GM18499 (cell line): ENCODE measurements around the gene IL4.
"Not testable (repeated sequence)": the region's sequence is repeated elsewhere in the genome, so short reads cannot be mapped to it uniquely, and the experiment has no call there.

ENCODE experiments used
- ATAC-seq: cut with Tn5 transposase; IDR thresholded peaks from one replicate; pipeline ENCODE4 v1.9.1; 2021; ENCODE audit warnings: moderate number of reproducible peaks; ENCODE audit not compliant: insufficient read depth, unreplicated experiment

Gene IL4

GRCh38 chr5:132688536-132689339 is 14.9 kb downstream of the IL4 start:
- no peak for ATAC-seq

GRCh38 chr5:132689513-132689912 is 15.7 kb downstream of the IL4 start:
- ATAC-seq = no peak

- no peak for ATAC-seq
Observed at GRCh38 chr5:132690156-132690555, 16.4 kb downstream of the IL4 start.

GRCh38 chr5:132691755-132692631 is 18.2 kb downstream of the IL4 start:
- not testable (repeated sequence) for ATAC-seq

- no peak for ATAC-seq
Observed at GRCh38 chr5:132692632-132692967, 18.8 kb downstream of the IL4 start.

GRCh38 chr5:132695956-132696355 is 22.2 kb downstream of the IL4 start:
- no peak for ATAC-seq

- ATAC-seq = no peak
Observed at GRCh38 chr5:132704875-132705274, 31.1 kb downstream of the IL4 start.

- ATAC-seq = no peak
Observed at GRCh38 chr5:132708645-132709044, 34.9 kb downstream of the IL4 start.

GRCh38 chr5:132714456-132715307 is 40.9 kb downstream of the IL4 start:
- ATAC-seq = no peak

- ATAC-seq = no peak
Observed at GRCh38 chr5:132718544-132719312, 44.9 kb downstream of the IL4 start.

- no peak for ATAC-seq
Observed at GRCh38 chr5:132725745-132726144, 52.0 kb downstream of the IL4 start.

- ATAC-seq = no peak
Observed at GRCh38 chr5:132729896-132730295, 56.1 kb downstream of the IL4 start.
